AG04450 (cell line): Measurements from ENCODE around the gene PPP4C. TPM values are rescaled to one million over a fixed set of nuclear protein-coding genes. Genes with fewer than 3 reads are reported as not detected.
A peak's percentile ranks its signal among the peaks of the same experiment; 100 is the strongest.

Experiments
- CTCF ChIA-PET: fragments of 300-600, 350-600 bp; formaldehyde crosslinking; extraction: SDS; loops from one replicate; lab custom pipeline; 2022; ENCODE audit warnings: antibody characterized with exemption, inconsistent platforms; lab: Charles Lee
- POLR2A ChIA-PET: fragments of 350-600 bp; formaldehyde crosslinking; extraction: SDS; loops from one replicate; lab custom pipeline; 2021; ENCODE audit warnings: antibody characterized with exemption, inconsistent platforms; lab: Yijun Ruan, JAX
- DNase-seq: peaks from one replicate; pipeline ENCODE4 v3.0.0-alpha.2; 2011; ENCODE audit warnings: low read depth, low spot score
- H3K27ac ChIP-seq: one replicate; pipeline ENCODE4 v1.5.1; 2012; ENCODE audit warnings: low read depth, low read length, control low read depth
- H3K27me3 ChIP-seq: one replicate; pipeline ENCODE4 v1.6.0; 2012; ENCODE audit warnings: low read length; ENCODE audit not compliant: control insufficient read depth, insufficient read depth
- H3K4me3 ChIP-seq: 2 replicates; pipeline ENCODE4 v1.5.1; 2011; ENCODE audit warnings: mild to moderate bottlenecking, low read depth, low read length, control low read depth
- H3K9me3 ChIP-seq: 2 replicates; pipeline ENCODE4 v1.5.1; 2012; ENCODE audit warnings: low read length; ENCODE audit not compliant: control insufficient read depth, insufficient read depth
- polyA plus RNA-seq: library from polyadenylated mRNA; depleted of rRNA; stranded (reverse); fragments of >200 nt; gene quantifications from 2 replicates; pipeline ENCODE4 v1.2.3, GENCODE V29; 2011
- TF ChIP-seq, protein P1 (sequence below): IDR thresholded peaks from 2 replicates; pipeline ENCODE4 v1.5.1; 2011; ENCODE audit warnings: low read depth, low read length, control low read depth, inconsistent platforms

The PPP4C gene
- polyA plus RNA-seq, 1 experiment, result 112 TPM

- H3K4me3 ChIP-seq, result no peak overlapping the region
- CTCF ChIA-PET, result no interaction called here
- H3K27ac ChIP-seq, result no peak overlapping the region
- no peaks in the 10 kb centered on the region for H3K9me3 ChIP-seq
- POLR2A ChIA-PET, result no interaction called here
- DNase-seq, result no peak
- H3K27me3 ChIP-seq, result no peaks in the 10 kb centered on the region
- TF ChIP-seq, protein P1, sequence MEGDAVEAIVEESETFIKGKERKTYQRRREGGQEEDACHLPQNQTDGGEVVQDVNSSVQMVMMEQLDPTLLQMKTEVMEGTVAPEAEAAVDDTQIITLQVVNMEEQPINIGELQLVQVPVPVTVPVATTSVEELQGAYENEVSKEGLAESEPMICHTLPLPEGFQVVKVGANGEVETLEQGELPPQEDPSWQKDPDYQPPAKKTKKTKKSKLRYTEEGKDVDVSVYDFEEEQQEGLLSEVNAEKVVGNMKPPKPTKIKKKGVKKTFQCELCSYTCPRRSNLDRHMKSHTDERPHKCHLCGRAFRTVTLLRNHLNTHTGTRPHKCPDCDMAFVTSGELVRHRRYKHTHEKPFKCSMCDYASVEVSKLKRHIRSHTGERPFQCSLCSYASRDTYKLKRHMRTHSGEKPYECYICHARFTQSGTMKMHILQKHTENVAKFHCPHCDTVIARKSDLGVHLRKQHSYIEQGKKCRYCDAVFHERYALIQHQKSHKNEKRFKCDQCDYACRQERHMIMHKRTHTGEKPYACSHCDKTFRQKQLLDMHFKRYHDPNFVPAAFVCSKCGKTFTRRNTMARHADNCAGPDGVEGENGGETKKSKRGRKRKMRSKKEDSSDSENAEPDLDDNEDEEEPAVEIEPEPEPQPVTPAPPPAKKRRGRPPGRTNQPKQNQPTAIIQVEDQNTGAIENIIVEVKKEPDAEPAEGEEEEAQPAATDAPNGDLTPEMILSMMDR, result no peak
Measured at GRCh38 chr16:30046588-30046987, 29.2 kb upstream of the PPP4C start.

DNA sequence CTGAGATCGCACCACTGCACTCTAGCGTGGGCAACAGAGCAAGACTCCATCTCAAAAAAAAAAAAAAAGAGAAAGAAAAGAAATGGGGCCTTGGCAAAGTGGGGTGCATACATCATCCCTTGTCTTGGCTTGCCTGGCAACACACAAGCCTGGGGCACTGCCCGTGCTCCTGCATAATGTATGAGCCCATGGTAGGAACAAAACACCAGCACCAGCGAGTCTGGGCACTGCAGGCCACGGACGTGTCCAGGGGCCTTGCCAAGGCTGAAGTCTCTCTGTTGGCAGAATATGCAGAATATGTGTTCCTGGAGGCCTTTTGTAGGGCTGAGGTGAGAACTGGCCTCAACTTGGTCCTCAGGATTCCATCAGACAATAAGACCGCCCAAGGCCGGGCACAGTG is 25.9 kb upstream of the PPP4C start:
- no peaks in the 10 kb centered on the region for H3K27me3 ChIP-seq
- no peak for DNase-seq
- ChIA-PET CTCF (interaction anchor here (0.8 kb wide), 1 partner anchor 18 kb away, joined by 3 read pairs; no protein-coding TSS in a partner anchor), POLR2A (no interaction called here)
- H3K27ac ChIP-seq, result no peak overlapping the region
- H3K4me3 ChIP-seq, result no peak overlapping the region
- no peaks in the 10 kb centered on the region; the same call in 1 of the 2 replicates for H3K9me3 ChIP-seq
- TF ChIP-seq, protein P1, result no peak

DNA sequence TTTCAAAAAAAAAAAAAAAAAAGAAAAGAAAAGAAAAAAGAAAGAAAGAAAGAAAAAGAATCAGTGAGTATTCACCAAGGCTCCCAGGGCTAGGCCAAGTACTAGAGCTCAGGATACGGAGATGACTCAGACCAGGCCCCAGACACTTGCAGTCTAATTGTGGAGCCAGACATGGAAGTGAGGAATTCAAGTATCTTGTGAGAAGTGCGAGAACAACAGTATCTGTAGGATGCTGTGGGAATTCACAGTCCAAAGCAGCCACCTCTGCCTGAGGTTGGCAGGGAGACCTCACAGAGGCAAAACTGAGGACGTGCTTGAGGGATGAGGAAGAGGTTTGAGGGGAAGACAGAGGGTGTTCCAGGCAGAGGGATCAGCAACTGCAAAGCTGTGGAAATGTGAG is 24.3 kb upstream of the PPP4C start:
- ChIA-PET CTCF (interaction anchor here (0.6 to 1.5 kb wide), 2 partner anchors 10 to 23 kb away, joined by 5 read pairs; no protein-coding TSS in a partner anchor), POLR2A (interaction anchor here (0.6 to 0.9 kb wide), 2 partner anchors 18 to 125 kb away, joined by 4 to 7 read pairs; no protein-coding TSS in a partner anchor)
- H3K27me3 ChIP-seq, result no peaks in the 10 kb centered on the region
- H3K4me3 ChIP-seq, result no peak overlapping the region
- no peaks in the 10 kb centered on the region; the same call in 1 of the 2 replicates for H3K9me3 ChIP-seq
- DNase-seq, result no peak
- peak overlapping the region; percentile 21 for H3K27ac ChIP-seq
- TF ChIP-seq, protein P1, result no peak

GRCh38 chr16:30052671-30053372 is 23.0 kb upstream of the PPP4C start:
- peak overlapping the region; percentile 39 for H3K27ac ChIP-seq
- no peaks in the 10 kb centered on the region for H3K27me3 ChIP-seq
- H3K4me3 ChIP-seq, result peak overlapping the region; percentile 81
- ChIA-PET CTCF (interaction anchor here (0.6 kb wide), 1 partner anchor 204 kb away, joined by 3 read pairs; no protein-coding TSS in a partner anchor), POLR2A (interaction anchor here (0.5 to 2.2 kb wide), 4 partner anchors 13 to 87 kb away, joined by 3 to 25 read pairs (median 6); partner anchors contain the start of gene ALDOA)
- TF ChIP-seq, protein P1, result no peak
- peak; percentile 75 for DNase-seq
- no peaks in the 10 kb centered on the region; the same call in 1 of the 2 replicates for H3K9me3 ChIP-seq
